Measurements from ENCODE around the gene ZNF778.
A peak's percentile ranks its signal among the peaks of the same experiment; 100 is the strongest.
"Not testable (repeated sequence)": the region's sequence is repeated elsewhere in the genome, so short reads cannot be mapped to it uniquely, and the experiment has no call there.

Gene ZNF778

GRCh38 chr16:89219365-89219764 is 1.9 kb downstream of the ZNF778 start:
- DNase-seq = no peak

- DNase-seq = no peak
These were observed 4.1 kb downstream of the ZNF778 start for GRCh38 chr16:89221604-89222003.

GRCh38 chr16:89222931-89223330 is 5.4 kb downstream of the ZNF778 start:
- no peak for DNase-seq

- DNase-seq = no peak
These were observed 7.2 kb downstream of the ZNF778 start for GRCh38 chr16:89224665-89225064.

- DNase-seq = no peak
These were observed 12.8 kb downstream of the ZNF778 start for GRCh38 chr16:89230255-89230654.

- no peak for DNase-seq
These were observed 14.6 kb downstream of the ZNF778 start for GRCh38 chr16:89232107-89232506.

- DNase-seq = no peak
These were observed 16.4 kb downstream of the ZNF778 start for GRCh38 chr16:89233678-89234490.

GRCh38 chr16:89237733-89238132 is 20.2 kb downstream of the ZNF778 start:
- DNase-seq = no peak

GRCh38 chr16:89241187-89242007 is 23.9 kb downstream of the ZNF778 start:
- peak; percentile 79 for DNase-seq

GRCh38 chr16:89242795-89243200 is 25.3 kb downstream of the ZNF778 start:
- DNase-seq = no peak

- DNase-seq = no peak
These were observed 26.2 kb downstream of the ZNF778 start for GRCh38 chr16:89243664-89244063.

- not testable (repeated sequence) for DNase-seq
These were observed 26.8 kb downstream of the ZNF778 start for GRCh38 chr16:89244264-89244663.

- no peak for DNase-seq
These were observed 27.3 kb downstream of the ZNF778 start for GRCh38 chr16:89244754-89245153.

GRCh38 chr16:89246383-89246902 is 28.9 kb downstream of the ZNF778 start:
- DNase-seq = no peak

GRCh38 chr16:89246903-89247733 is 29.6 kb downstream of the ZNF778 start:
- peak; percentile 98 for DNase-seq

- DNase-seq = not testable (repeated sequence)
These were observed 30.2 kb downstream of the ZNF778 start for GRCh38 chr16:89247734-89248075.

GRCh38 chr16:89248196-89248982 is 30.9 kb downstream of the ZNF778 start:
- DNase-seq = no peak

GRCh38 chr16:89253548-89254287 is 36.2 kb downstream of the ZNF778 start:
- DNase-seq = no peak

GRCh38 chr16:89256651-89257254 is 39.2 kb downstream of the ZNF778 start:
- peak; percentile 72 for DNase-seq

GRCh38 chr16:89257281-89257731 is 39.8 kb downstream of the ZNF778 start:
- no peak for DNase-seq

All from activated CD4-positive, CD25-positive, alpha-beta regulatory T cell treated with anti-CD3 and anti-CD28 coated beads, Interleukin-2, amount 50 U/mL, for 72 hours (primary cell).